Ovary (tissue), 9 donors: ENCODE results near the gene VAV3. TPM values are rescaled to one million over a fixed set of nuclear protein-coding genes. Genes with fewer than 3 reads are reported as not detected.

ENCODE experiments used
- DNase-seq, 5 donors: peaks; one replicate each; pipeline ENCODE4 v3.0.0-alpha.2; 2019 to 2020
- H3K27ac ChIP-seq, 2 donors: fragments of 200-600 bp; one replicate each; pipeline versions ENCODE4 v1.5.1 to v1.8.0; 2019 to 2022
- H3K27me3 ChIP-seq: fragments of 200-600 bp; one replicate; pipeline ENCODE4 v1.8.0; 2022
- H3K36me3 ChIP-seq: fragments of 200-600 bp; sonication (generic); one replicate; pipeline ENCODE4 v1.5.1; 2019
- H3K4me1 ChIP-seq: one replicate; pipeline ENCODE4 v1.8.1; 2013; ENCODE audit warnings: mild to moderate bottlenecking, moderate library complexity; ENCODE audit not compliant: insufficient read depth
- H3K4me3 ChIP-seq: fragments of 200-600 bp; sonication (generic); one replicate; pipeline ENCODE4 v1.5.1; 2017
- H3K9me3 ChIP-seq, 2 donors: fragments of 200-600 bp in 1 of 2; sonication (generic) in 1 of 2; one replicate each; pipeline versions ENCODE4 v1.5.1 to v1.8.1; 2013 to 2019; ENCODE audit warnings: mild to moderate bottlenecking in 1 of 2, moderate library complexity in 1 of 2
- CTCF ChIP-seq, 3 donors: fragments of 450-650 bp in 2 of 3; fragments of 200-600 bp in 1 of 3; IDR thresholded peaks; one replicate each; pipeline versions ENCODE4 v1.5.1 to v1.8.0; 2016 to 2022; ENCODE audit warnings: antibody characterized with exemption in 3 of 3, mild to moderate bottlenecking in 1 of 3
- EP300 ChIP-seq: sonication (generic); formaldehyde crosslinking; IDR thresholded peaks from one replicate; pipeline ENCODE4 v1.6.1; 2017; ENCODE audit warnings: antibody characterized with exemption
- POLR2A ChIP-seq: fragments of 450-650 bp; IDR thresholded peaks from one replicate; pipeline ENCODE4 v1.6.1; 2017; ENCODE audit warnings: antibody characterized with exemption, mild to moderate bottlenecking, moderate library complexity
- WGBS, 3 donors: extraction: QIAGEN DNeasy Blood & Tissue Kit in 1 of 3; methylation state at CpG; one replicate each; pipeline versions ENCODE4 v1.1.5 to v1.1.7; 2013 to 2017; 5-methylcytosine and 5-hydroxymethylcytosine counted together
- intact Hi-C, 4 donors: fragments of 100-400 bp; cut with DNase I; formaldehyde crosslinking; loops; one replicate each; pipeline versions ENCODE4 v1.11.0 to v1.15.1; 2022 to 2023
- polyA plus RNA-seq, 2 donors: library from polyadenylated mRNA; stranded (reverse); fragments of 200-250 nt in 1 of 2; fragments of 350-450 nt in 1 of 2; fragmentation: Illumina TruSeq in 1 of 2; extraction: RNeasy Lipid Tissue Mini Kit (QIAGEN cat#74804) in 1 of 2; gene quantifications; one replicate each; pipeline ENCODE4 v1.2.3, GENCODE V29; 2013 to 2014
- total RNA-seq, 7 donors: library from RNA; depleted of rRNA in 2 of 7; stranded (reverse); fragments of >200 nt in 2 of 7; fragmentation: NEBNext Ultra II Directional in 3 of 7; extraction: Animal tissue kit (Norgen Biotek cat#: 25700) in 3 of 7; gene quantifications; one replicate each; pipeline versions ENCODE4 v1.1.0 to v1.2.4, GENCODE V29; 2016 to 2023
- donor health status: DM: no; HTN: no; CAD: no; lungs with moderate emphysema.
- donor health status: DM: no; HTN: no; CAD: no.
- donor health status: Bipolar disorder and iron deficiency.
- donor health status: DM: yes; HTN: yes; CAD: no.
- donor health status: DM: no; HTN: no; CAD: no.
- donor health status: DM: yes; HTN: yes; CAD: no.

The VAV3 gene
- total and polyA plus RNA-seq, 9 donors: 0.78 to 7.4 (median 1.5) TPM

- no peak for DNase-seq
- no peaks in the 10 kb centered on the region for H3K27me3 ChIP-seq
- H3K27ac ChIP-seq: no peak overlapping the region
- intact Hi-C loops: no loop called here
- H3K4me3 ChIP-seq: no peak overlapping the region
- WGBS, 3 donors: 12 to 41% (median 23%) methylated on average over 2 of the region's 2 CpGs
- no peaks in the 10 kb centered on the region for H3K4me1 ChIP-seq
- H3K36me3 ChIP-seq: no peaks in the 10 kb centered on the region
- no peak for TF ChIP-seq POLR2A
- no peak for TF ChIP-seq CTCF (IDR thresholded peaks at IDR 0.05)
- TF ChIP-seq EP300: no peak
- H3K9me3 ChIP-seq: no peaks in the 10 kb centered on the region
These were observed 97.6 kb downstream of the VAV3 start for GRCh38 chr1:107867422-107867821.

- H3K9me3 ChIP-seq: no peaks in the 10 kb centered on the region
- no peaks in the 10 kb centered on the region for H3K4me1 ChIP-seq
- H3K27ac ChIP-seq: no peak overlapping the region
- no peak for DNase-seq
- intact Hi-C loops: no loop called here
- no peak for TF ChIP-seq POLR2A
- TF ChIP-seq EP300: no peak
- TF ChIP-seq CTCF (IDR thresholded peaks at IDR 0.05): no peak
- no peaks in the 10 kb centered on the region for H3K36me3 ChIP-seq
- H3K4me3 ChIP-seq: no peak overlapping the region
- H3K27me3 ChIP-seq: no peaks in the 10 kb centered on the region
These were observed 98.1 kb downstream of the VAV3 start for GRCh38 chr1:107866870-107867269.

DNA sequence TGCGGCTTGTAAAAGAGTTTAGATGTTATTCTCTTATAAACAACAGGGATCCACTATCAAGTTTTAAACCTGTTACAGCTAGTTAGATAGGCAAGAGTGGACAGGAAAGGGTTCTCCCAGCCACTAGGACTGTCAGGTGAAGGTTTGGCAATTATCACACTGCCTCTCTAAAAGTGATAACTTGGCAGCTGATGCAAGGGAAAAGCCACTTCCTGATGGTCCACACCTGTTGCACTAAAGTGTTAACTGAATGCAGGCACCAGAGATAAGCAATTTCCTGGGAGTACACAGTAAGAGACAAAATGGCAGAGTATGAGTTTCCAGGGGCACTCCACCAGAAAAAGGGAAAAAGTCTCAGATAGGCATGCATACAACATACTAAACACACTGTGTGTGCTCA, 99.4 kb downstream of the VAV3 start:
- Histone ChIP-seq H3K36me3 (no peaks in the 10 kb centered on the region), H3K27ac (no peak overlapping the region), H3K4me1 (no peaks in the 10 kb centered on the region), H3K9me3 (no peaks in the 10 kb centered on the region), H3K27me3 (no peaks in the 10 kb centered on the region), H3K4me3 (no peak overlapping the region)
- intact Hi-C loops: no loop called here
- WGBS, 3 donors: 53 to 69% (median 65%) methylated on average over 1 of the region's 1 CpG
- DNase-seq: no peak
- TF ChIP-seq POLR2A: no peak
- no peak for TF ChIP-seq CTCF (IDR thresholded peaks at IDR 0.05)
- no peak for TF ChIP-seq EP300

GRCh38 chr1:107863342-107863741, 101.6 kb downstream of the VAV3 start:
- Histone ChIP-seq H3K9me3 (no peaks in the 10 kb centered on the region), H3K4me3 (no peak overlapping the region), H3K4me1 (no peaks in the 10 kb centered on the region), H3K27me3 (no peaks in the 10 kb centered on the region), H3K36me3 (no peaks in the 10 kb centered on the region), H3K27ac (no peak overlapping the region)
- TF ChIP-seq CTCF (IDR thresholded peaks at IDR 0.05): no peak
- TF ChIP-seq EP300: no peak
- TF ChIP-seq POLR2A: no peak
- DNase-seq: no peak
- 89 to 92% (median 90%) methylated on average over 4 of the region's 4 CpGs for WGBS, 3 donors
- intact Hi-C loops: no loop called here

DNA sequence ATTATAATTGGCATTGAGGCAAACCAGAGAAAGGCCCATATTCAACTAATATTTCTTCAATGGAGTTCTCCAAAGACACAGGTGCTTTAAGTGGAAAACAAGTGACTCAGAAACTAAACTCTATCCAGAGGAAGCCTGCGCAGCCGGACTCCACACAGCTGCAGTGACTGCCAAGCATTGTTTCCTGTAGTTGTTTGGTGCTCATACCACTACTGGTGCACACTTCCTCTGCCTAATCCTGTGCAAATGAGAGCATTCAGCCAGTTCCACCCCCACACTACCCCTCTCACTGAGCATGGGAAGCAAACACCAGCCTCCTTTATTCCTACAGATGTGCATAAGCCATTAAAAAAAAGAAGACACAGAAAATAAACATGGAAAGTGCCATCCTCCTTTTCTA, 102.9 kb downstream of the VAV3 start:
- no peaks in the 10 kb centered on the region for H3K27me3 ChIP-seq
- no peak overlapping the region for H3K27ac ChIP-seq
- no peak for TF ChIP-seq CTCF (IDR thresholded peaks at IDR 0.05)
- no peak for TF ChIP-seq POLR2A
- TF ChIP-seq EP300: no peak
- no peak overlapping the region for H3K4me3 ChIP-seq
- no peak for DNase-seq
- 84 to 89% (median 88%) methylated on average over 2 of the region's 2 CpGs for WGBS, 3 donors
- no peaks in the 10 kb centered on the region for H3K36me3 ChIP-seq
- H3K4me1 ChIP-seq: no peaks in the 10 kb centered on the region
- intact Hi-C loops: no loop called here
- H3K9me3 ChIP-seq: no peaks in the 10 kb centered on the region
